SK-N-SH treated with all-trans-retinoic acid at 6 μM for 48 hours (cell line): ENCODE results near the gene BBS9.

Experiments used
- ATAC-seq: fragments of 200-7000 bp; cut with Tn5 transposase; 3 replicates; pipeline ENCODE4 v1.9.1; 2020; ENCODE audit warnings: mild to moderate bottlenecking, moderate library complexity
- BACH2 ChIP-seq: fragments of 250-450 bp; sonication (Bioruptor Pico); IDR thresholded peaks from 2 replicates; pipeline ENCODE4 v1.9.0; 2021; ENCODE audit warnings: mild to moderate bottlenecking, borderline replicate concordance
- CREB5 ChIP-seq: fragments of 250-450 bp; sonication (Bioruptor Pico); IDR thresholded peaks from 2 replicates; pipeline ENCODE4 v1.5.1; 2020; ENCODE audit warnings: low read depth, mild to moderate bottlenecking, moderate library complexity
- CSDC2 ChIP-seq: fragments of 250-450 bp; sonication (Bioruptor Pico); IDR thresholded peaks from 2 replicates; pipeline ENCODE4 v1.5.0; 2020; ENCODE audit warnings: mild to moderate bottlenecking, moderate library complexity
- CSRNP3 ChIP-seq: fragments of 250-450 bp; sonication (Bioruptor Pico); IDR thresholded peaks from 2 replicates; pipeline ENCODE4 v1.5.1; 2021; ENCODE audit warnings: mild to moderate bottlenecking, moderate library complexity
- ESRRG ChIP-seq: fragments of 250-450 bp; sonication (Bioruptor Pico); IDR thresholded peaks from 2 replicates; pipeline ENCODE4 v1.6.1; 2021; ENCODE audit warnings: mild to moderate bottlenecking
- GLIS3 ChIP-seq: fragments of 250-450 bp; sonication (Bioruptor Pico); IDR thresholded peaks from 2 replicates; pipeline ENCODE4 v1.5.0; 2020; ENCODE audit warnings: mild to moderate bottlenecking, moderate library complexity
- ISL1 ChIP-seq: fragments of 250-450 bp; sonication (Bioruptor Pico); IDR thresholded peaks from 2 replicates; pipeline ENCODE4 v2.1.2; 2022; ENCODE audit warnings: mild to moderate bottlenecking, moderate library complexity
- PATZ1 ChIP-seq: fragments of 250-450 bp; sonication (Bioruptor Pico); IDR thresholded peaks from 2 replicates; pipeline ENCODE4 v1.8.0; 2020; ENCODE audit warnings: mild to moderate bottlenecking, moderate library complexity, borderline replicate concordance
- RARB ChIP-seq: fragments of 250-450 bp; sonication (Bioruptor Pico); IDR thresholded peaks from 2 replicates; pipeline ENCODE4 v1.8.0; 2021; ENCODE audit warnings: mild to moderate bottlenecking, moderate library complexity
- SNAI2 ChIP-seq: fragments of 250-450 bp; sonication (Bioruptor Pico); IDR thresholded peaks from 2 replicates; pipeline ENCODE4 v1.5.0; 2020; ENCODE audit warnings: mild to moderate bottlenecking, moderate library complexity
- TCF4 ChIP-seq: fragments of 250-450 bp; sonication (Bioruptor Pico); IDR thresholded peaks from 2 replicates; pipeline ENCODE4 v1.8.0; 2021; ENCODE audit warnings: mild to moderate bottlenecking, moderate library complexity, borderline replicate concordance
- TOX ChIP-seq: fragments of 250-450 bp; sonication (Bioruptor Pico); IDR thresholded peaks from 2 replicates; pipeline ENCODE4 v1.8.0; 2021; ENCODE audit warnings: mild to moderate bottlenecking, moderate library complexity, borderline replicate concordance
- TSHZ2 ChIP-seq: fragments of 250-450 bp; sonication (Bioruptor Pico); IDR thresholded peaks from 2 replicates; pipeline ENCODE4 v1.5.0; 2020; ENCODE audit warnings: mild to moderate bottlenecking, moderate library complexity
- ZFP3 ChIP-seq: fragments of 250-450 bp; sonication (Bioruptor Pico); IDR thresholded peaks from 2 replicates; pipeline ENCODE4 v1.5.0; 2020; ENCODE audit warnings: mild to moderate bottlenecking, moderate library complexity
- ZFP30 ChIP-seq: fragments of 450-650 bp; formaldehyde crosslinking; IDR thresholded peaks from 2 replicates; pipeline ENCODE4 v1.5.0; 2022; ENCODE audit warnings: mild to moderate bottlenecking, moderate library complexity
- ZNF565 ChIP-seq: fragments of 450-650 bp; formaldehyde crosslinking; conservative IDR thresholded peaks from 2 replicates; pipeline ENCODE4 v1.5.0; 2020; ENCODE audit warnings: low read depth, mild to moderate bottlenecking, moderate library complexity
- ZNF70 ChIP-seq: fragments of 450-650 bp; formaldehyde crosslinking; IDR thresholded peaks from 2 replicates; pipeline ENCODE4 v1.5.0; 2020; ENCODE audit warnings: mild to moderate bottlenecking, moderate library complexity
- ZNF8 ChIP-seq: fragments of 450-650 bp; formaldehyde crosslinking; IDR thresholded peaks from 2 replicates; pipeline ENCODE4 v1.5.0; 2020; ENCODE audit warnings: mild to moderate bottlenecking, moderate library complexity

BBS9 gene

DNA sequence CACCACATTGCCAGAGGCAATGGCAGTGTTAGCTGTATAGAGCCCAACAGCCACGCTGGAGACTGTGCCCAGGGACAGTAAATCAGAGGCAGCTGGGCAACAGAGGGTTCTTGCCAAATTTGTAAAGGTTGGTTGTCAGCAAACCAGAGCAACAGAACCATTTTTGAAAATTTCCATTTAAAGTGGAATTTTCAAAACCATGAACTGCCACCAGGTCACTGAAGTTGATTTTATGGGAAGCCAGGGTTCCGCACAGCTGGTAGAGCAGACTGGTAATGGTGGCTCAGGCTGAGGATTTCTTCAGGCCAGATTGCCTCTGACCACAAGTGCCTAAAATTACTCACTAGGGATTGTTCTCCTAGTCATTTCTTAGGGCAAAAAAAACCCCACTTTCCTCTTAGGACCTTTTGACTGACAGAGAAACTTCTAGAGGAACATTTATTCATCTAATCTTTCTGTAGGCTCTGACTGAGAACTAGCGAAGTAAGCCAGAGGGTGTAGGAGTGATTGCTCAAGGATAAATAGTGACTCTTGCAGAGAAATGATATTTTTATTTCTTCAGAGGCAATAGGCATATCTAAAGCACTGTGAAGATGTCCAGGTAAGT lies 342.4 kb downstream of the BBS9 start:
- TF ChIP-seq RARB (CRISPR knock-in tag) (no peak), ISL1 (CRISPR knock-in tag) (no peak), PATZ1 (no peak), ZFP30 (CRISPR knock-in tag) (0 out of 2 replicates have a peak, but pooled peaks have one; percentile 6)
- peak; percentile 69 for ATAC-seq

GRCh38 chr7:33472348-33473025 lies 343.1 kb downstream of the BBS9 start:
- TF ChIP-seq PATZ1: 0 out of 2 replicates have a peak, but pooled peaks have one; percentile 48
- TF ChIP-seq BACH2 (CRISPR knock-in tag): no peak
- TF ChIP-seq ZNF70: peak; percentile 71; the same call in 1 of the 2 replicates
- peak; percentile 97 for TF ChIP-seq ISL1 (CRISPR knock-in tag)
- peak; percentile 76 for TF ChIP-seq TSHZ2 (CRISPR knock-in tag)
- peak; percentile 68; the same call in 1 of the 2 replicates for TF ChIP-seq ESRRG
- no peak for TF ChIP-seq ZFP30 (CRISPR knock-in tag)
- TF ChIP-seq RARB (CRISPR knock-in tag): no peak
- peak; percentile 87 for TF ChIP-seq CREB5 (CRISPR knock-in tag)
- TF ChIP-seq TOX (CRISPR knock-in tag): no peak
- TF ChIP-seq GLIS3: peak; percentile 86
- 0 out of 2 replicates have a peak, but pooled peaks have one; percentile 13 for TF ChIP-seq SNAI2 (CRISPR knock-in tag)
- TF ChIP-seq TCF4 (CRISPR knock-in tag): peak; percentile 65; the same call in 1 of the 2 replicates
- peak; percentile 75 for TF ChIP-seq ZFP3 (CRISPR knock-in tag)
- no peak for TF ChIP-seq CSRNP3 (CRISPR knock-in tag)
- TF ChIP-seq ZNF8 (CRISPR knock-in tag): no peak
- TF ChIP-seq, all 23 proteins: peak for 10
- ATAC-seq: peak; percentile 94

GRCh38 chr7:33477719-33478480 lies 348.5 kb downstream of the BBS9 start:
- ATAC-seq: no peak
- TF ChIP-seq ZNF565 (CRISPR knock-in tag) (no peak), ZNF70 (no peak), GLIS3 (no peak), TSHZ2 (CRISPR knock-in tag) (no peak), CSRNP3 (CRISPR knock-in tag) (no peak), CSDC2 (CRISPR knock-in tag) (no peak), RARB (CRISPR knock-in tag) (no peak), ZFP30 (CRISPR knock-in tag) (no peak), PATZ1 (no peak)
